Measurements from ENCODE around the gene MAX. TPM values are rescaled to one million over a fixed set of nuclear protein-coding genes. Genes with fewer than 3 reads are reported as not detected.
A peak's percentile ranks its signal among the peaks of the same experiment; 100 is the strongest.

The MAX gene
- total and polyA plus RNA-seq, 11 donors, result 42.3 to 102 (median 74.4) TPM

DNA sequence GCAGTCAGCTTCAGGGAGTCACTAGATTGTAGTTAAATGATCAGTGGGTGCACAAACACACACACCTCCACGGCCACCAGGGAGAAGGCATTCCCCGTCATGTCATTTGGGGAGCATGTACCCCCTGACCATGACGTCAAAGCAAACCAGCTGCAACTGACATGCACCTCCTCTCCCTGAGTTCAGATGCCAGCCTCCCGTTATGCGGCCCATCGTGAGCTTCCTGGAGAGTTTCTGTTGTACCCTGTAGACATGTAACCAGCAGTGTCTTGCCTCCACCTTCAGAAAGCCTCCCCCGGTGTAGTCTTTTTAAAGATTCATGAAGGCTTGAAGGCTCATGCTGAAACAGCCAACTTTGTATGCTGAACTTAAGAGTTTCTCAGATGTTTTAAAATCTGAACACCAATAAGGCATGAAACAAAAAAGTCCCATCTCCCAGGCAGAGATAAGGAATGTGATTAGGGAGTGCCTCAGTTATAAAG is 60.8 kb downstream of the MAX start:
- Histone ChIP-seq H3K36me3 (peaks cover 0 to 48% (median 26%) of the 10 kb centered on the region in 9 donors), H3K4me1 (peaks cover 0 to 32% (median 1%) of the 10 kb centered on the region in 12 donors), H3K27ac (no peak overlapping the region), H3K27me3 (no peaks in the 10 kb centered on the region), H3K4me3 (no peak overlapping the region), H3K9me3 (no peaks in the 10 kb centered on the region)
- DNase-seq (no peak), ATAC-seq (peak in 1 of 4 donors; percentile 17)
- TF ChIP-seq CTCF (IDR thresholded peaks at IDR 0.05), result no peak
- no peak for TF ChIP-seq POLR2A (IDR thresholded peaks at IDR 0.05)
- intact Hi-C loops (cut with DNase I), result no loop called here
- WGBS, 4 donors, result 92 to 97% (median 95%) methylated on average over 7 of the region's 7 CpGs

DNA sequence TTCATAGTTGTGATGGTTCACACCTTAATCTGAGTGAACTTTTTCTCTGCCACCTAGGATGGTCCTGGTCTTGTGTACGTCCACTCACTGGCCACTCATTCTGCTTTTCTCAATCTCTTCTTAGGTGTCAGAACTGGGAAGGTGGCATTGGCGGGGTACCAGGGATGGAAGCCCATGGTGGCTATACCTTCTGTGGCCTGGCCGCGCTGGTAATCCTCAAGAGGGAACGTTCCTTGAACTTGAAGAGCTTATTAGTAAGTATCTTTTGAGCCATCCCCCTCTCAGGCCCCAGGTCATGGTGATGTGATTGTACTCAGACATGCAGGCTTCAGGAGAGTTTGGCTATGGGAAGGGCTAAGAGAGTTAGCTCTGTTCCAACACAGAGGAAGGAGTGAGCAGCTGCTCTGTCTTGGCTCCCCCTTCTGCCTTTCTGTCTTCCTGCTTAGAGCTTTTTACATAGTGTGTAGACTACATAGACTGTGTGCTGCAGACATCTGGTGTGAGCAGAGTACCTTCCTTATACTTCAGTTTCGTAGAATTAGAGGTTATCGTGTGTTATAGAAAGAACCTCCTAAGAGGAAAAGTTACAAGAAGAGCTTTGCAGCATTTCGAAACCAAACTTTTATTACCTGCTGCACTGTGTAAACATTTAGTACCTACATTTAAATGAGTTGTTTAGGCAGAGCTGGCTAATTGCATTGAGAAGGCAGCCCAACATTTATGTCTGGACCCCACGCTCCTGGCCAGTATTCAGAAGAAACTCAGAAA is 61.5 kb downstream of the MAX start:
- 92 to 96% (median 95%) methylated on average over 9 of the region's 9 CpGs for WGBS, 4 donors
- Histone ChIP-seq H3K9me3 (no peaks in the 10 kb centered on the region), H3K27ac (no peak overlapping the region), H3K4me1 (peaks cover 0 to 25% (median 2%) of the 10 kb centered on the region in 12 donors), H3K36me3 (peaks cover 0 to 45% (median 26%) of the 10 kb centered on the region in 9 donors), H3K4me3 (no peak overlapping the region), H3K27me3 (no peaks in the 10 kb centered on the region)
- DNase-seq (no peak), ATAC-seq (no peak)
- intact Hi-C loops (cut with DNase I), result no loop called here
- TF ChIP-seq POLR2A (IDR thresholded peaks at IDR 0.05) (no peak), CTCF (IDR thresholded peaks at IDR 0.05) (no peak)

DNA sequence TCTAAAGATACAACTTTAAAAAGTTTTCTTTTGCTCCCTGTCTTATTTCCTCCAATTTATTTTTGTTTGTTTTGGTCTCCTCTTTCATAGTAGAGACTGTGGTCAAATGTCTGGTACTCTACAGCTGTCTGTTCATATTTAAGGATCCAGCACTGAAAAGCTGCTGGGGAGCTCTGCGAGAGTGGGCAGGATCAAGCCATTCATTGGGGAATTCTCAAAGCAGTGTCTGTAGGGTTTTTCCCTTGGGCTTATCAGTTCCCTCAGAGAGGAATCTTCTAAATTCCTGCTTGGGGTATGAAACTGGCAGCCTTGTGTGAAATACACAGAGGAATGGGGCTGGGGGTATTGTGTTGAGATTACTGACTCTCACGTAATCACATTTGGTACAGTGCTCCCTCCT is 63.4 kb downstream of the MAX start:
- ATAC-seq, result no peak
- intact Hi-C loops (cut with DNase I), result loop anchor here in 2 of 10 donors (5.0 to 10.0 kb wide), 2 partner anchors 63 to 66 kb away; partner anchors contain the start of gene MAX (in 2 of the 2)
- Histone ChIP-seq H3K4me1 (peaks cover 0 to 26% (median 14%) of the 10 kb centered on the region in 12 donors), H3K27ac (no peak overlapping the region), H3K4me3 (no peak overlapping the region), H3K36me3 (peaks cover 0 to 34% (median 19%) of the 10 kb centered on the region in 9 donors), H3K9me3 (no peaks in the 10 kb centered on the region), H3K27me3 (no peaks in the 10 kb centered on the region)
- DNase-seq, result no peak
- WGBS, 4 donors, result 78 to 94% (median 86%) methylated on average over 2 of the region's 2 CpGs
- no peak for TF ChIP-seq POLR2A (IDR thresholded peaks at IDR 0.05)
- TF ChIP-seq CTCF (IDR thresholded peaks at IDR 0.05), result no peak

GRCh38 chr14:65035049-65035448 is 67.3 kb downstream of the MAX start:
- TF ChIP-seq CTCF (IDR thresholded peaks at IDR 0.05) (no peak), POLR2A (IDR thresholded peaks at IDR 0.05) (no peak)
- Histone ChIP-seq H3K36me3 (peaks cover 0 to 33% (median 18%) of the 10 kb centered on the region in 9 donors), H3K4me3 (no peak overlapping the region), H3K4me1 (peaks cover 0 to 24% (median 11%) of the 10 kb centered on the region in 12 donors), H3K27ac (peak overlapping the region in 5 of 12 donors; percentile 9 to 56 (median 41)), H3K9me3 (no peaks in the 10 kb centered on the region), H3K27me3 (no peaks in the 10 kb centered on the region)
- 27 to 49% (median 32%) methylated on average over 4 of the region's 4 CpGs for WGBS, 4 donors
- intact Hi-C loops (cut with DNase I), result loop anchor here in 2 of 10 donors (5.0 to 10.0 kb wide), 2 partner anchors 67 to 70 kb away; partner anchors contain the start of gene MAX (in 2 of the 2)
- DNase-seq (peak in 4 of 5 donors; percentile 42 to 69 (median 59)), ATAC-seq (peak in 2 of 4 donors; percentile 7 to 24)
